Posterior vena cava (tissue), 2 donors: ENCODE measurements around the gene CCDC9B. TPM values are rescaled to one million over a fixed set of nuclear protein-coding genes. Genes with fewer than 3 reads are reported as not detected.

Source experiments
- DNase-seq: peaks from one replicate; pipeline ENCODE4 v3.0.0-alpha.2; 2020; ENCODE audit warnings: low spot score
- intact Hi-C, 2 donors: fragments of 100-400 bp; cut with DNase I; formaldehyde crosslinking; loops; one replicate each; pipeline versions ENCODE4 v1.14.1 to v1.14.2; 2022 to 2023
- total RNA-seq, 2 donors: library from RNA; stranded (reverse); fragmentation: NEBNext Ultra II Directional; extraction: Animal tissue kit (Norgen Biotek cat#: 25700); gene quantifications; one replicate each; pipeline ENCODE4 v1.2.1, GENCODE V29; 2021
- donor health status: DM: yes; HTN: yes; CAD: no.
- donor health status: DM: yes; HTN: yes; CAD: no.

Gene CCDC9B
- total RNA-seq, 2 donors from 2014 or later: 29.2 to 31.2 TPM

- intact Hi-C loops: no loop called here
- no peak for DNase-seq
Measured at GRCh38 chr15:40366457-40367370, 26.0 kb upstream of the CCDC9B start.

DNA sequence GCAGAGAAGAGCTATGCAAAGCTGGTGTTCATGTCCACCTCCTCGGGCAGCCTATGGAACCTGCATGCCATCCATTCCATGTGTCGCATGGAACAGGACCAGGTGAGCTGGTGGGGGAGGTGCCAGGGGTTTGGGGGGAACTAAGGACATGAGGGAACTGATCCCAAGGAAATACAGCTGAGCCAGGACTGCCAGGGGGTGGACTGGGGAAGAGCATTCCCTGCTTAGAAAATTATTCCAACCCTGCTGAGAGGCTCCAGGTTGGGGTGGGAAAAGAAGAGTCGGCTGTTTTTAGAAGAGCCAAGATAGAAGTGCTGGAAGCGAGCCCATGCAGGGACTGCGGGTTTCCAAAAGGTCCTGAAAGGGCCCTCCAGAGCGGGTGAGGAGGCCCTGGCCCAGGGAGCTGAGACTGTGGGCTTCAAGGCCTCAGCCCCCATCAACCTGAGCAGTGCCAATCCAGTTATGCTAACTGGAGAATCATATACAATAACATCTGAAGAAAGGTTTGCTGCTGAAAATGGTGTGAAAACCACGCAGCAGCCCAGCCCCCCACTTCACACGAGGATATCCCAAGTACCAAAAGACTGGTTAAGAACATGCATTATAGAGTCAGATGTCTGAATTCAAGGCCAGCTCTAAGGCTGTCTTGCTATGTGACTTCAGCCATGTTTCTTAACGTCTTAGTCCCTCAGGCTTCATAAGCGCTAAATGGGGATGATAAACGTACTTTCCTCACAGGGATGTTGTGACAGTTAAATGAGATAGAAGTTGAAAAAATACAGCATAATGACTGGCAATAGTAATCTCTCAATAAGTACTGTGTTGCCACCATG lies 25.1 kb upstream of the CCDC9B start:
- no peak for DNase-seq
- intact Hi-C loops: loop anchor here in 1 of 2 donors (2.0 kb wide), 1 partner anchor 53 kb away; no protein-coding TSS in a partner anchor

GRCh38 chr15:40365016-40365415 lies 24.3 kb upstream of the CCDC9B start:
- no peak for DNase-seq
- intact Hi-C loops: loop anchor here in 1 of 2 donors (2.0 kb wide), 1 partner anchor 54 kb away; no protein-coding TSS in a partner anchor

DNA sequence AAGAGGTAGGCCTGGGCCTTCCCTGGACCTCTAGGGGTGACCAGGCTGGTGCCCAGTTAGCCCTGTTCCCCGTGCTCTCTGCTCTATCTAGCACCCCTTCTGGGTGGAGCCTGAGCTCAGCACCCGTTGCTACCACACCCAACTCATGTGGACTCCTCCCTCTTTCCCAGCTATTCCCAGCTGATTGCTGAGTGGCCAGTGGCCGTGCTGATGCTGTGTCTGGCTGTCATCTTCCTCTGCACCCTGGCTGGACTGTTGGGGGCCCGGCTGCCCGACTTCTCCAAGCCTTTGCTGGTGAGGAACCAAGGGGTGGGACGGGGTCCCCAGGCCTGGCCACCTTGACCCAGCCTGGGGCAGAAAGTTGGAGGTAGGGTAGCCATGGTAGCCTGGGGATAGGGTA lies 23.5 kb upstream of the CCDC9B start:
- intact Hi-C loops: loop anchor here in 1 of 2 donors (2.0 kb wide), 1 partner anchor 55 kb away; no protein-coding TSS in a partner anchor
- DNase-seq: no peak

- no peak for DNase-seq
- intact Hi-C loops: loop anchor here in 1 of 2 donors (2.0 kb wide), 1 partner anchor 55 kb away; no protein-coding TSS in a partner anchor
Measured at GRCh38 chr15:40363611-40364010, 22.9 kb upstream of the CCDC9B start.

DNA sequence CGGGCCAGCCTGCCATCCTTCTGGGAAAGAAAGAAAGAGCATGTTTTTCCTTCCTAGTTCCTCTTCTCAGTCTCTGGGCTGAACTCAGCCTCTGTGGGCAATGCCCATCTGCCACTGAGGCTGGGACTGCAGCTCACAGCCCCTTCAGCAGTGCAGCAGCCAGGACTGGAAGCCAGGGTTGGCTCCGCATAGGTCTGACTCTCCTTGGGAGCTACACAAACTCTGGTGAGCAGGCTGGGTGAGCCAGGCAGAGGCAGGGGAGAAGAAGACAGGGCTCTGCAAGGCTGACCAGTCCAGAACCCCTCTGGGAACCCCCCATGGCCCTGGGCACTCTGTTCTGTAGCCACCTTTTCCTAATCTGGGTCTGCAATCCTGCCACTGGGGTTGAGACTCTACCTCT lies 20.9 kb upstream of the CCDC9B start:
- DNase-seq: no peak
- intact Hi-C loops: no loop called here

GRCh38 chr15:40360015-40360414 lies 19.3 kb upstream of the CCDC9B start:
- no peak for DNase-seq
- intact Hi-C loops: no loop called here

- intact Hi-C loops: no loop called here
- peak; percentile 76 for DNase-seq
Measured at GRCh38 chr15:40358471-40359353, 18.0 kb upstream of the CCDC9B start.

DNA sequence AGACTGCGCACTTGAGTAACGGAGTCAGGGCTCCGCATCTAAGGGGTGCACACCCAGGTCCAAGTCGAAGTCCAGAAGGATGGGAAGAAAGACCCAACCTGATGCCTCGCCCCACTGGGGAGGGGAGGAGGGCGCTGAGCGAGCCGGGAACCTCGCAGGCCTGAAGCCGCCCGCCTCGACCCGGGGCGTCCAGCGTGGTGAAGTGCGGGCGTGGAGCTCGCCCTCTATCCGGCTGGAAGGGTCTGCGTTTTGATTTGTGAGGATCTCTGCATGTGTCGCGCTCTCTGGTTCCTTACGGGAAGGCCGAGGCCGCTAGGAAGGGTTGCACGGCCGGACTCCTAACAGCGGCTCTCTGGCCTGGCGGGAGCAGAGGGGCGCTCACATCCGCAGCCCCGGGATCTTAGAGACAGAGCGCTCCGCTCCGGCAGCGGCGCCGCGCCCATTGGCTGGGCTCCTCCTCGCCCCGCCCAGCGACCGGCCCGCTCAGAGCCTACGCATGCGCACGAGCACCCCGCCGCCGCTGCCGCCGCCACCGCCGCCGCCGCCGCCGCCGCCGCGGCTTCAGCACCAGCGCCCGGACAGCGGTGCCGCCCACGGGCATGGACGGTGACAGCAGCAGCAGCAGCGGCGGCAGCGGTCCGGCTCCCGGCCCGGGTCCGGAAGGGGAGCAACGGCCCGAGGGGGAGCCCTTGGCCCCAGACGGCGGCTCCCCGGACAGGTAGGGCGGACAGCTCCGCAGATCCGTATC lies 17.2 kb upstream of the CCDC9B start, which contains the start of gene DISP2:
Gene DISP2 (plus strand): TSS at position 497 of the 748 bp plus-strand sequence. CDS start 103 bp downstream, at position 600.
- peak; percentile 97 for DNase-seq
- intact Hi-C loops: no loop called here

DNA sequence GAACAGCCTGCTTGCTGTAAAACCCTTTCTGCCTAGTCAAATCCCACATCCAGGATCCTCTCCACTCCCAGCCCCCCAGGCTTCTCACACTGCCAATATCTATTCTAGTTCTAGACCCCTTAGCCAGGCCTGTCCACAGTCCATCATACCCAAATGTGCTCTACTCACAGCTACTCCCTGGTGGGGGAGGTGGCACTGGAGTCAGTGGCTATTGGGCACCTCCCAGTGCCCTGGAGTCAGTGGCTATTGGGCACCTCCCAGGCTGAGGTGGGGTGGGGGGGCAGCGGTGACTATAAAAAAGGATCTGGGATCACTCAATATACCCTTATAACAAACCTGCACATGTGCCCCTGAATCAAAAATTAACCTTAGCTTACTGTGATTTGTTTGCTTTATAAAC lies 16.5 kb upstream of the CCDC9B start:
- no peak for DNase-seq
- intact Hi-C loops: no loop called here

DNA sequence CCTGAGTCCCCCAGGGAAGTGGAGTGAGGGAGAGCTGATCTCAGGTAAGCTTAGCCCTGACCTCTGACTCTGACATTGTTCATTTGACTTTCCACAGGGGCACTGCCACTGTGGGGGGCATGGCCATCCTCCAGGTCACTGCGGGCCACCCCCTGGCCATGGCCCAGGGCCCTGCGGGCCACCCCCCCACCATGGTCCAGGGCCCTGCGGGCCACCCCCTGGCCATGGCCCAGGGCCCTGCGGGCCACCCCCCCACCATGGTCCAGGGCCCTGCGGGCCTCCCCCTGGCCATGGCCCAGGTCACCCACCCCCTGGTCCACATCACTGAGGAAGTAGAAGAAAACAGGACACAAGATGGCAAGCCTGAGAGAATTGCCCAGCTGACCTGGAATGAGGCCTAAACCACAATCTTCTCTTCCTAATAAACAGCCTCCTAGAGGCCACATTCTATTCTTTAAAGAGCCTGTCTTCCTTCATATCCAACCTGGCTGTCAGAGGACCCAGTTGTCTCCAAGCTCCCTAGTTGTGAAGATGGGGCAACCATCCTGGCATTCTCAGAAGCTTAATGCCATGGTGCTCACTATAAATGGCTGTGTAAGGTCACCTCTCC lies 15.3 kb upstream of the CCDC9B start:
- intact Hi-C loops: no loop called here
- no peak for DNase-seq

- intact Hi-C loops: no loop called here
- no peak for DNase-seq
Measured at GRCh38 chr15:40354408-40355171, 13.9 kb upstream of the CCDC9B start.

DNA sequence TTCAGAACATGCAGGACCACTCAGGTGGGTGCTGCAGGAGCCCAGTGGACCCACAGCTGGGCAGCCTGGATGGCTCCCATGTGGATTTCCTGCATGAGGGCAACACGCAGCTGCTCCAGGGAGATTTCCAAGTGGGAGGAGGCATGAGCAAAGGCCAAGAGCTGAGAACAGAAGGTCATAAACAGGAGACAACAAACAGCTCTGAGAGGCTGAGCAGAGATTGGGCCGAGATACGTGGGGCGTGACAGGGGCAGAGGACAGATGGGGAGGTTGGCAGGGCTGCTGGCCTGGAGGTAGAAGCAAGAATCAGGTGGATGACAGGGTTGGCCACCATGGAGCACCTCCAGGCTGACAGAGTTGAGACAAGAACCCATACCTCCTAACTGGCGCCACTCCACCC lies 13.0 kb upstream of the CCDC9B start:
- intact Hi-C loops: no loop called here

GRCh38 chr15:40352281-40352901 lies 11.7 kb upstream of the CCDC9B start:
- DNase-seq: no peak
- intact Hi-C loops: no loop called here

More for the DNA sequence above, 13.0 kb upstream of the CCDC9B start:
- DNase-seq: no peak

- DNase-seq: no peak
- intact Hi-C loops: loop anchor here in 1 of 2 donors (10.0 kb wide), 1 partner anchor 1144 kb away; no protein-coding TSS in a partner anchor
Measured at GRCh38 chr15:40349163-40349562, 8.4 kb upstream of the CCDC9B start.

GRCh38 chr15:40348474-40348870 lies 7.7 kb upstream of the CCDC9B start:
- intact Hi-C loops: loop anchor here in 1 of 2 donors (10.0 kb wide), 1 partner anchor 1144 kb away; no protein-coding TSS in a partner anchor
- no peak for DNase-seq
